ENCODE results near the gene PRSS27.
A peak's percentile ranks its signal among the peaks of the same experiment; 100 is the strongest.
"Not testable (repeated sequence)": the region's sequence is repeated elsewhere in the genome, so short reads cannot be mapped to it uniquely, and the experiment has no call there.

Gene PRSS27

DNA sequence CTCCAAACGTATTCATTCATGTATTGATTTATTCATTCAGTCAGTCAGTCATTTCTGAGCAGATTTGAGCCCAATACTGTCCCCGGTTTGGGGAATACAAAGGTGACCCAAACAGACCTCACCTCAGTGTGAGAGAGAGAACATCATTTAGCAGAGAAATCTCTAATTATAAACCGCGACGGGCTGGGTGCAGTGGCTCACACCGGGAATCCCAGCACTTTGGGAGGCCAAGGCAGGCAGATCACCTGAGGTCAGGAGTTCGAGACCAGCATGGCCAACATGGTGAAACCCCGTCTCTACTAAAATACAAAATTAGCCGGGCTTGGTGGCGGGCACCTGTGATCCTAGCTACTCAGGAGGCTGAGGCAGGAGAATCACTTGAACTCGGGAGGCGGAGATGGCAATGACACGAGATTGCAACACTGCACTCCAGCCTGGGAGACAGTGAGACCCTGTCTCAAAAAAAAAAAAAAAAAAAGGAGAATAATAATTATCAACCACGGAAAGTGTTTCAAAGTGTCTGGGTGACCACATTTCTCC lies 1.7 kb upstream of the PRSS27 start:
- not testable (repeated sequence) for DNase-seq

DNA sequence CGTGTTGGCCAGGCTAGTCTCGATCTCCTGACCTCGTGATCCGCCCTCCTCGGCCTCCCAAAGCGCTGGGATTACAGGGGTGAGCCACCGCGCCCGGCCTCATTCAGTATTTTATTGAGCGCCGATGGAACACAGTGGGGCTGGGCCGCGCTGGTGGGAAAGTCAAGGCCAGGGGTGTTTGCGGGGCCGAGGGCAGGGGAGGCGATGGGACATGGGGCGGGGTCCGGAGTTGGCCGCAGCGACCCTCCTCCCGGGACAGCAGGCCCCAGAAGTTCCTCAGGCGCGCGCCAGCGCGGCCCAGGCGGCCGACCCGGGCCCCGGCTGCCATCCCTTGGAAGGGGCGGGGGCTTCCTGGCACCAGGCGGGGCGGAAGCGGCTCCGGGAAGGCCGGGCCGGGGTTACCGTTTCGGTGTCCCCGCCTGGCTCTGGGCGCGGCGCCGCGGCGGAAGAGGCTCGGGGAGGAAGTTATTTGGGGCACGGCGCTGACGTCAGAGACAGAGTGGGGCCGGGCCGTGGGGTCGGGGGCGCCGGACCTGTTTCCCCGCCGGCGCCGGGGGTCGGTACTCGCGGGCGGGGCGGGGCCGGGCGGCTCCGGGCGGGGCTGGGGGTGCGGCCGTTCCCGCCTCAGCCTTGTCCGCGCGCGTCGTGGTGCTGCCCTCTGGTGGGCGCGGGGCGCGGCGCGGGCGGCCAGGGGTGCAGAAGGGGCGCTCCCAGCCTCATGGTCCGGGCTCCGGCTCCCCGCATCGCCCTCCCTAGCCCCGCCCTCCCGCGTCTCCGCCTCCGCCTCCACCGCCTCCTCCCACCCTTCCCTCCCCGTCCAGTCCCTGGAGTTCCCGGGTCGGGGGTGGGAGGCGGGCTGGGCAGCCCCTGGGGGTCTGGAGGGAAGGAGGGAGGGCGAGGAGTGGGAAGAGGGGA lies 952 bp upstream of the PRSS27 start:
- peak; percentile 93 for DNase-seq

DNA sequence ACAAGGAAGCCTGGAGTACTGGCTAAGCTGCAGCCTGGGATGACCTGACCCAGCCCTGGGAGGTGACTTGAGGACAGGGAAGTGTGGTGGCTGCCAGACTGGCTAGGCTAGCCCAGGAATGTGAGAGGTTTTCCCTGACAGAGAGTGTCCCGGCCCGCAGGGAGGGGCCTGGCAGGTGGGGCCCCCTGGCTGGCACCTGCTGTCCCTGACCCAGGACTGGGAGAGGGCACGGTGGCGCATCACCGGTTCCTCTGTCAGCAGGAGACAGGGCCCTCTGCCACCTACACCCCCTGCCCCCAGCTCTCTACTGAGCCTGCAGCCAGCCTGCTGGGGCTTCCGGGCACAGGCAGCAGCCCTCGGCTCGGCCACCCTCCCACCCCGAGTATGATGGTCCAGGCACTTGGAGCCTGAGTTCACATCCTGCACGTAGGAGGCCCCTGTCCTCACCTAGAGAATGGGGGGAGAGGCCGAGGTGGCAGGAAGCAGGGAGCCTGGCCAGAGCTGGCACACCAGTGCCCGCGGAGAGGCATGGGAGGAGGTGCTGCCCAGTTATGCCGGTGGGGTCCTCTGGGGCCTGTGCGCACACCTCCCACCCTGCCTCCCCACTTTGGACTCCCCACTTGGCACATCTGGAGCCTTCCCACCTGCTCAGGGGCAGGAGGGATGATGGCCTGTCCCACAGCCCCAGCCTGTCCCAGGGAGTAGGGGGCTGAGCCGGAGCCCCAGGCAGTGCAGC lies 528 bp downstream of the PRSS27 start:
- DNase-seq = no peak

DNA sequence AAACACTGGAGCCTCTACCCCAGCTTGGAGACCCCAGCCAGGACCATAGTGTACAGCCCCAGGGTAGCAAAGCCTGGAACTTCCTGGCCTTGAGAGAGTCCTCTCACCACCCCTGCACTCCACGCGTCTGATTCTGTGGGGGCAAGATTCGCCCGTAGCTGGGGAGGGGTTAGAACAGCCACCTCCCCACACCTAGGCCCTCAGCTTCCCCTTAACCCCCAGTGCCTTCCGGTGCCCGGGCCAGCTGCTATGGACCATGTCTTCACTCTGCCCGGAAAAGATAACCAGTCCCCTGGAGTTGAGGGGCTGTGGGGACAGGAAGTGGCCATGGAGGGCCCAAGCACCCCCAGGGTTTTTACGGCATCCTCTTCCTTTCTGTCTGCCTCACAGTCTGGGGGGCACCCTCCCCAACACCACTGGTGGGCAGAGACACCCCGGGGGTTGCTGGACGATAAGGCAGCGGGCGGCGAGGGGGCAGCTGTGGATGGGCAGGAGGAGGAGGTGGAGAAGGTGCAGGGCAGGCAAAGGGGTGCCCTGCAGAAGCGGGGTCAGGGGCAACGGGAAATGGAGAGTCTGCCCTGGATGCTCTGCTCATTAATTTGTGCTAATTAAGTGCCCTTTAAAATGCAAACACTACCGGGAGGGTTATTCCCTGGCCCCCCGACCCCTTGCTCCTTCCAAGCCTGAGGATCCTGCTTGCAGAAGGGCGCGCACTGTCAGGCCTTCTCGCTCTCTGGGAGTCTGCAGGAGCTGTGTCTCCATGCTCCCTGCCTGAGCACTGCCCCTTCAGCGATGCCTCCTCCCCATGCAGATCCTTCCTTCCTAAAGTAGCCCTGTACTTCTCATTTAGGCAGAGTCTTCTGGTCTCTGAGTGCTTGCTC lies 2.4 kb downstream of the PRSS27 start:
- no peak for DNase-seq

DNA sequence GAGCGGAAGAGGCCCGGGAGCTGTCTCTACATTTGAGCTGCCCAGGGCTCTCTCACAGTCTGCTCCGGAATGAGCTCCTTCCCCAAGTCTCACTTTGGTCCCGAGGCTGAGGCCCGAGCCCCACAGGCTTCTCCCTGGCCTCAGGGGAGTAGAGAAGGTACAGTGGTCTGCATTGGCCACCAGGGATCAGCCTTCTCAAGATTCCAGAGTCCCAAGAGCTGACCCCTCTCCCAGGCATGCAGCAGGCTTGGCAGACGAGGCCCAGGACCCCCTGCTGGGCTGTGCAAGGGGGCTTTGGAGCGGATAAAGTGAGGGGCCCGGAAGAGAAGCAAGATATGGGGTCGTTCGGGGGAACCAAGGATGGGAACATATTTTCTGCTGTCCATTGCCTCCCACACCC lies 3.1 kb downstream of the PRSS27 start:
- DNase-seq = no peak

DNA sequence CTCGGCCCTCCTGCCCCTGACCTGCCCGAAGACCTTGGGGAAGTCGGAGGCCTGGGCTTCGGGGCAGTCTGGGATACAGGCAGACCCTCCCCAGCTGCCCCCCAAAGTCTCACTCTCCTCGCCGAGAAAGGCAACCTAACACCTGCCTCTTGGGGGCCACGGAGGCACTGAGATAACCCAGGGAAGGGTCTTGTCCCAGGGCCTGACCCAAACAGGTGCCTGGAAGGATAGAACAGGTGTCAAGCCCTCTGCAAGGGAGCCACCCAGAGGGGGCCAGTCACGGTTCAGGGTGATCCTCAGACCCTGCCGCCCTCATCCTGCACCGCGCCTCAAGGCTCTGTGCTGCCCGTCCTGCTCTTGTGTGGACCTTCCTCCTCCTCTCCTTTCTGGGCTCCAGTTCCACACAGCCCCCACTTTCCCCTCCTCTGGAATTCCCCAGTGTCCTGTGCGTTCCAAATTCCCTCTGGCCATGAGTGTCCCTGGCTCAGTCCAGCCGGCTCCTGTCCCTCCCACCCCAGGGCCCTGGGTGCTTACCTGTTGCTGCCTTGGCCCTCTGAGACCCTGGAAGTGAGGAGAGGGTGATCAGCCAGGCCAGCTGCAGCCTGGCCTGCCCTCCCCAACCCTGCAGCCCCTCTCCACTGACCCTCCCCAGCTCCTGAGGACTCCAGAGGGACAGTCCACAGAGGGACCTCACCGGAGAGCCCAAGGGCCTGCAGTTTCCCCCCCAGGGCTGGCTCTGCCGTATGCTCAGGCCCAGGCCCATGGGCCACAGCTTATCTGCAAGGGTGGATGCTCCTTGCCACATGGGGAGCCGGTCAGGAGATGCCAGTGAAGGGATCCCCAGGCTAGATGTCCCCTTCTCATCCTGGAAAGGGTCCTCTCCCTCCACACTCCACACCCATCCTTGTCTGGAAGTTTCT lies 3.8 kb downstream of the PRSS27 start:
- DNase-seq = no peak

DNA sequence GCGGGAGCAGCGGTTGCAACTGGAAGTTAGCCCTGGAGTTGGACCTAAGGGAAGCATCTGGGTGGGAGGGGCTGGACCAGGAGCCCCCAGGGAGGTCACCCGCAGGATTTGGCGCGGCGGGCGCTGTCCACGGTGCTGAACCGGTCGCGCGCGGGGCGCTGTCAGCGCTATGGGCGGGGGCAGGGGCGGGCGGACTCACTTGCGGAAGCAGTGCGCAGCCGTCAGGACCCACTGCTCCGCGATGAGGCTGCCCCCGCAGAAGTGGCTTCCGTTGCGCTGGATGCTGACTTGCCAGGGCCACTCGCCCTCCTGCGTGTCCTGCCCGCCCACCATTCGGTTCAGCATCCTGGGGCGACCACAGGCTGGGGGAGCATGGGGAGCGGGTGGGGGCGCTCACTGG lies 4.5 kb downstream of the PRSS27 start:
- peak; percentile 83 for DNase-seq

DNA sequence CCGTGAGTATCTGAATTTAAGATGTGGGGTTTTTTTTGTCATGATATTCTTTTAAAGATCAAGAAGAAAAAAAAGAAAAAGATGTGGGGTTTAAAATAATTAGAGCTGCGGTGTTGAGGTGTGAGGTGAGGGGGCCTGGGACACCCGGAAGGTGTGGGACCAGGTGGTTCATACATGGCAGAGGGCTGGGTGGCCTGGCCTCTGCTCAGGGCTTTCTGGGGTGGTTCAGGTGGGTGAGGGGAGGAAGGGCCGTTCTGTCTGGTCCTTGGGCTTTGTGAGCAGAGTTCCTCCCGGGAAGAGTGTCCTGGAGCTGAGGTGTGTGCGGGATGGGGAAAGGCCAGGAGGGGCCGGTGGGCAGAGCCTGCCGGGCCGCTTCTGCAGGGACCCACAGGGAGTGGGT lies 5.0 kb downstream of the PRSS27 start:
- no peak for DNase-seq

DNA sequence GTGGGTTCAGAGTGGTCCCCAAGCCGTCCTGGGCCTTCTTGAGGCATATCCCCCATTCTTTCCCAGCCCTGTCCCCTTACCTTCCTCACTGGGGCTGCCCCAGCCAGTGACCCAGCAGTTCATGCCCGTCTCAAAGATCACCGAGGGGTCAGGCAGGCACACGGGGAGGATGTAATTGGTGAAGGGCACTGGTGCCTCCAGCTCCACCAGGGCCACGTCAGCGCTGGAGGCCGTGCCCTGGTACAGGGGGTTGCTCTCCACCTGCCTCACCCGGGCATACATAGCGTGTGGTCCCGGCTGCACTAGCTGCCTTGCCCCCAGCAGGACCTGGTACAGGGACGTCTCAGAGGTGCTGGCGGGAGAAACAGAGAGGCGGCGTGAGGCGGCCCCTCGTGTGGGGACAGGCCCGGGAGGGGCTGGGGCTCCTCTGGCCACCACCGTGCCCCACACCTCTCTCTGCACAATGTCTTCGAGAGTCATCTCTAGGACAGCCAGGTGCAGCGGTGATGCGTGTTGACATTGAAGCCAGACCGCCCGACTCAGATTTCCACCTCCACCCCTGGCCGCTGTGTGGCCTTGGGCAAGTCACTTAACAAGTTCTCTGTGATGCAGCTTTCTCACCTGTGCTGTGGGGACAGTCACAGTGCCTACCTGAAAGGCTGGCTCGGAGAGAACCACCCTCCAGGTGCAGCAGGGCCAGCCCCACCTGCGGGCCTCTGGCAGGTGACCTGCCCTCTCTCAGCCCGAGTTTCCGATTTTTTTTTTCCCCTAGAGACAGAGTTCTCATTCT lies 5.8 kb downstream of the PRSS27 start:
- no peak for DNase-seq

DNA sequence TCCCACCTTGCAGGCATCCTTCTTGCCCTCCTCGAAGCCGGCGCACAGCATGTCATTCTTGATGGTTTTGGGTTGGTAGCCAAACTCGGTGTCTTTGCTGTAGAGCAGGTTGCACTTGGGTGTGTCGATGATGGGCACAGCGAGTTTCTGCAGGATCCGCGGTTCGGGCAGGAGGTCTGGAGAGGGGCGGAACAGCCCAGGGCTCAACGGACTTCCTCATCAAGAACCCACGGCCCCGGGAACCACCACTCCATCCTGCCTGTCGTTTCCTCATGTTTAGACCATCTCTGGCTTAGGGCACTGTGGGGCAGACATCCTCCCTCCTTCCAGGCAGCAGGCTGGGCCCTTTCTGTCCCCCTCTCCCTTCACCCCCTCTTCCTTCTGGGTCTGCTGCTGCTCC lies 6.5 kb downstream of the PRSS27 start:
- no peak for DNase-seq

DNA sequence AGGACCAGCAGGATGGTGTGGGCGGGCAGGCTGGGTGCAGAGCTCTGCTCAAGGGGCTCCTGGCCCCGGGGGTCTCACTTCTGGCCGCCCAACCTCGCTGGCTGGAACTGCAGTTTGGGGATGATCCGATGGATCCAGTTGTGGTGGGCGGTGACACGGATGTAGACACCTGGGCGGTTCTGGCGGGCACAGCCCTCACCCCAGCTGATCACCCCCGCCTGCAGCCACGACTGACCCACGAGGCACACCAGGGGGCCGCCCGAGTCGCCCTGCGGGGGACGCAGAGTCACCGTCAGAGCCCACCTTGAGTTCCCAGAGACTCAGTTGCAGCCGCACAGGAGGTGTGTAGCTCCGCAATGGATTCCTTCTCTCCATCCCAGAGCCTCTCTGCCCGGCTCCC lies 7.5 kb downstream of the PRSS27 start:
- no peak for DNase-seq

DNA sequence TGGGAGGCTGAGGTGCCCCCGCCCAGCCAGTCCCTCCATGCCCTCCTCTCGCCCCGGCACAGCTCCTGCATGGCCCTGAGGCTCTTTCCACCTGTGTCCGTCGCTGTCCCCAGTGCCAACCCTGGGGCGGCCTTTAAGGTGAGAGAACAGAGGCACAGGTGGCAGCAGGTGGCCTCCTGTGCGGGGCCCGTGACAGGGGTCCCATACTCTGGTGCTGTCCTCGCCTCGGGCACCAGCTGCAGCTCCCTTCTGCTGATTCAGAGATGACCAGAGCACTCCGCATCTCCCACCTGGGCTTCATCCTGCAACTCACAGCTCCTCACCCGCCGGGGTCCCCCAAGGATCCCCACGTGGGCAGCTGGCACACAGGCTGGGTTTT lies 8.0 kb downstream of the PRSS27 start:
- DNase-seq = no peak

DNA sequence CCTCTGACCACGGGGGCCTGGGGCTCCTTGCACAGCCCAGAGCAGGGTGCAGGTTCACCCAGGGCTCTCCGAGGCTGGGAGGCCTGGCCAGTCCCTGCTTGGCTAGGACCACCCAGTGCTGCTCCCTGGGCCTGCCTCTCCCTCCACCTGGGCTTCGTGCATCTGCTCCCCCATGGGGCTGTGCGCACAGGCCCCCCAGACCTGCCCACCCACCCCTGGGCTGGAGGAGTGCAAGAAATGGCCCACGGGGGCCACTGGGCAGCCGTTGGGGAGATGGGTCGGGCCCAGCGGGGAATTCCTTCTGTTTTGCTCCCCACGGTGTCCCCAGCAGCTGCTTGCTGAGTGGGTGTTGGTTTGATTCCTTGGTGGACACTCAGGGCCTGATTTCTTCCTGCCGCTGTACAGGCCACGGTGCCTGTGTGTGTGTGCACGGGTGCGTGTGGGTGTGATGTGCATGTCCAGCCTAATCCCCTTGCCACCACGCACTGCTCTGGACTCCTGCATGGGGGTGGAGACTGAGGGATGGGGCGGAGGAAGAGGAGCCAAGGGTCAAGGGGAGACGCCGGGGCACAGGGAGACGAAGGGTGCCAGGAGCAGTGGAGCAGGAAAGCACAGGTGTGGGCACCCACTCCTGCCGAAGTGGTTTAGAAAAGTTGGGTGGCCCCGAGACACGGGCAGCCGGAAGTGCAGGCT lies 8.5 kb downstream of the PRSS27 start:
- no peak for DNase-seq

DNA sequence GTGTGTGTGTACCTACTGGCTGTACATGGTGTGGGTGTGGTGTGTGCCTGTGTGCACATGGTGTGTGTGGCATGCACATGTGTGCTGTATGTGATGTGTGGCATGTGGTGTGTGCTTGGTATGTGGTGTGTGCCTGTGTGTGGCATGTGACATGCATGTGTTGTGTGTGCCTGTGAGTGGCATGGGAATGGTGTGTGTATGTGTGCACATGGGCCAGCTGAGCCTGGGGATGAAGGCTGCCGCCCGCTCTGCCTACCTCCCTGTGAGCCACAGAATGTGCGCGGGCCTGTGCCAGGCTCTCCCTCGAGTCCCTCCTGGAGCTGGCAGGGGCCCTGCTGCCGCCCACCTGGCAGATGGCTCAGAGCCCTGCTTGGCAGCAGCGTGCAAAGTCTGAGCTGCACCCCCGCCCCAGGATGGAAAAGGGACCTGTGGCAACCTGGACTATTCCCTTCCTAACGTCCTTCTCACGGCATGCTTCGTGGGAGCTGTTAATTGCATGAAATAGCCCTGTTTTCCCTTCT lies 9.3 kb downstream of the PRSS27 start:
- no peak for DNase-seq

DNA sequence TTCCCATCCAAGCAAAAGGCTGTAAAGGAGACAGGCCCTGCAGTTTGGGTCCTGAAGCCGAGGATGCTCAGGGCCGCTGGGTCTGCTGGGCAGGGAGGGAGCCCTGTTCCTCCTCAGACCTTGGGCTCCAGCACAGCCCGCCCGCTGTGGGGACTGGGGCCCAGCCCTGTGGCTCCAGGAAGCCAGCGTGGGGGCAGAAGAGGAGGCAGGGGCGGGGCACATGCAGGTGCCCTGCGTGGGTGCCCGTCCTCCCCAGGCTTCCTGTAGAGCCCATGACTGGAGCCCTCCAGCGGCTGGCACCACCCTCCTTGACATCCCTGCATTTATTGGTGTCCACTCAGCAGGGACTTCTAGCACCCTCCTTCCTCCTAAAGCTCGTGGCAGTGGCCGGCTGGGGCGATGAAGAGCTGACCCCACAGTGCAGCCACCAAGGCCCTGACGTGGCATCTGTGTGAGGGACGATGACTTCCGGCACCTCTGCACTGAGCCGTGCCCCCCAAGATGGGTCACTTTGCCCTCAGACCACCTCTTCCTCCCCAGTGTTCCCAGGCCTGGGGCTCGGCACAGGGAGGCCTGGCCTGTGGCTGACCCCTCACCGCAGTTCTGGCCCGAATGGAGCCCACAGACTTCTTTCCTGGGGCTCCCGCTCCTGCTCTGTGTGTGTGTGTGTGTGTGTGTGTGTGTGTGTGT lies 9.9 kb downstream of the PRSS27 start:
- DNase-seq = no peak

DNA sequence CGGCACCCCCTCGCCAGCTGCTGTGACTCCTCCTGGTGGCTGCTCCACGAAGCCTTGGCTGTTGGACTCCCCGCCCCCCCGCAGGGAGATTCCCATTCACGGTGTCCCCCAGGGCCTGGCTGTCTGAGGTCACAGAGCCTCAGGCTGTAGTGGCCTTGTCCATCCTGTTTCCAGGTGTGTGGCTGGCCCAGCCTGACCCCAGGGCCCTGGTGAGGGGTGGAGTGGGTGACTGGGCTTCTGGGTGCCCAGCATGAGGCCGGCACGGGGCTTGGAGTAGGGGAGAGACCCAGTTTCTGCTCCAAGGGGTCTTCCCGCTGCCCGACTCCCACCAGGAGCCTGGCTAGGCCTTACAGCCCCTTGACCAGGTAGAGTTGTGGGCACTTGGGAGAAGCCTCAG lies 10.4 kb downstream of the PRSS27 start:
- DNase-seq = no peak

DNA sequence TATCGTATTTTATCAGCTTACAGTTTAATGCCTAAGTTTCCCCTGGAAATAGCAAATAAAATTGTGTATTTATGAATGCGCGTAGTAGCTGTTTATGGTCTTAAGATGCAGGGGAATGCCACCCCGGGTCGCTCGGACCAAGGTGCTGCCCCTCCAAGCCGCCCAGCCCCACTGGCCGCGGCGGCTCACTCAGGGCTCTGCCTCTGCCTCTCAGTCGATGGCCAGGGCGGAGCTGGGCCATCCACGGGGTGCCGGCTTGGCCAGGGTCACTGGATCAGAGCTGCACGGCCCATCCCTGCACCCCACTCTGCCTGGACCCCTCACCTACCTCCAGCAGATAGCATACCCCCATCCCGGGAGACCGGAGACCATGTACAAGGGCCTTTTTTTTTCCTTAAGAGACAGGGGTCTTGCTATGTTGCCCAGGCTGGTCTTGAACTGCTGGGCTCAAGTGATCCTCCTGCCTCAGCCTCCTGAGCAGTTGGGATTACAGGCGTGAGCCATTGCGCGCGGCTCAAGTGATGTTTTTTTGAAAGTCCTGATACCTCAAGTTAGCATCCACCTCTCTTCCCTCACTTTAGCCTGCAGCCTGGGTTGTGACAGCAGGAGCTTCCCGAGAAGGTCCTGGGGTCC lies 11.0 kb downstream of the PRSS27 start:
- no peak for DNase-seq

DNA sequence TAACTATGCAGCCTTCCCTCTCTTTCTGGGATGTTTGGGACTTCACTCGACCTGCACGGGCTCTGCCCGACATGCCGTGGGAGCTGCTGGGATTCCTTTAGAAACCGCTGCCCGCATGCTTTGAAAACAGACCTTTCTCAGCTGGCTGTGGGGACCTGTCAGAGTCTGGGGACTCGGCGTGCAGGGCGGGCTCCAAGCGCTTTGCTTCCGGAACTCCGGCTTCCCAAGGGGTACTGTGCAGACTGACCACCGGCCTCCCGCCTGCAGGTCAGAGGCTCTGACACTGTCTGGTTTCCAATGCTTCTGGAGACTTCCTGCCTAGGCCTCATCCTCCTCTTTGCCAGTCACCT lies 11.8 kb downstream of the PRSS27 start:
- DNase-seq = no peak
